DND-41 (cell line): Measurements from ENCODE around the gene CD200R1L.

ENCODE experiments used
- CTCF ChIP-seq: IDR thresholded peaks from 2 replicates; pipeline ENCODE4 v1.5.1; 2012; ENCODE audit warnings: borderline replicate concordance, low read length, moderate library complexity, mild to moderate bottlenecking; ENCODE audit not compliant: poor library complexity, severe bottlenecking; ENCODE audit errors: extremely low read depth
- EZH2 ChIP-seq: IDR thresholded peaks from 3 replicates; pipeline ENCODE4 v1.6.1; 2012; ENCODE audit warnings: borderline replicate concordance, low read depth, mild to moderate bottlenecking, moderate library complexity, low read length, inconsistent platforms; ENCODE audit not compliant: severe bottlenecking

GRCh38 chr3:112884678-112885290, 38.1 kb upstream of the CD200R1L start:
- TF ChIP-seq CTCF (no peak), EZH2 (no peak)
